ENCODE measurements around the gene CHST8.

Gene CHST8

DNA sequence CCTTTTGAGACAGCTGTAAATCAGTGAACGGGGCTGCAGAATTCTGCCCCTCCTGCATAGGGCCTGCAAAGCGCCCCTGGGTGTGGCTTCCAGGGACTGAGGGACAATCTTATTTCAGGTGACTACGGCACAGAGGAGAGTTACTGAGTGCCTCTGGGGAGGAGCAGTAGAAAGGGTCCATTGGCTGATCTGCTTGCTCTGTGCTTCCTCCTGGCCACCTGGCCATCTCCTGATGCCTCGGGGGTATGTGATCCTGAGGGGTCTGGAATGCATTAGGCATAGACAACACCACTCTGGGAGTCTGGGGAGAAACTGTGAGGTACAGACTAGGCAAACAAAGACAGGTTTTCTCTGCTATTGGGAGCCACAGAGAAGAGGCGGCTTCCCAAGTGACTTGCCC, 177.7 kb downstream of the CHST8 start:
- H3K4me3 ChIP-seq (replicated peaks; ENCODE audit: low read depth, low read length) = no peak overlapping the region
- TF ChIP-seq, protein P1, sequence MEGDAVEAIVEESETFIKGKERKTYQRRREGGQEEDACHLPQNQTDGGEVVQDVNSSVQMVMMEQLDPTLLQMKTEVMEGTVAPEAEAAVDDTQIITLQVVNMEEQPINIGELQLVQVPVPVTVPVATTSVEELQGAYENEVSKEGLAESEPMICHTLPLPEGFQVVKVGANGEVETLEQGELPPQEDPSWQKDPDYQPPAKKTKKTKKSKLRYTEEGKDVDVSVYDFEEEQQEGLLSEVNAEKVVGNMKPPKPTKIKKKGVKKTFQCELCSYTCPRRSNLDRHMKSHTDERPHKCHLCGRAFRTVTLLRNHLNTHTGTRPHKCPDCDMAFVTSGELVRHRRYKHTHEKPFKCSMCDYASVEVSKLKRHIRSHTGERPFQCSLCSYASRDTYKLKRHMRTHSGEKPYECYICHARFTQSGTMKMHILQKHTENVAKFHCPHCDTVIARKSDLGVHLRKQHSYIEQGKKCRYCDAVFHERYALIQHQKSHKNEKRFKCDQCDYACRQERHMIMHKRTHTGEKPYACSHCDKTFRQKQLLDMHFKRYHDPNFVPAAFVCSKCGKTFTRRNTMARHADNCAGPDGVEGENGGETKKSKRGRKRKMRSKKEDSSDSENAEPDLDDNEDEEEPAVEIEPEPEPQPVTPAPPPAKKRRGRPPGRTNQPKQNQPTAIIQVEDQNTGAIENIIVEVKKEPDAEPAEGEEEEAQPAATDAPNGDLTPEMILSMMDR (IDR thresholded peaks at IDR 0.05; ENCODE audit: low read depth, low read length, missing control alignments) = no peak
- DNase-seq (ENCODE audit: extremely low read depth, low read depth) = no peak

DNA sequence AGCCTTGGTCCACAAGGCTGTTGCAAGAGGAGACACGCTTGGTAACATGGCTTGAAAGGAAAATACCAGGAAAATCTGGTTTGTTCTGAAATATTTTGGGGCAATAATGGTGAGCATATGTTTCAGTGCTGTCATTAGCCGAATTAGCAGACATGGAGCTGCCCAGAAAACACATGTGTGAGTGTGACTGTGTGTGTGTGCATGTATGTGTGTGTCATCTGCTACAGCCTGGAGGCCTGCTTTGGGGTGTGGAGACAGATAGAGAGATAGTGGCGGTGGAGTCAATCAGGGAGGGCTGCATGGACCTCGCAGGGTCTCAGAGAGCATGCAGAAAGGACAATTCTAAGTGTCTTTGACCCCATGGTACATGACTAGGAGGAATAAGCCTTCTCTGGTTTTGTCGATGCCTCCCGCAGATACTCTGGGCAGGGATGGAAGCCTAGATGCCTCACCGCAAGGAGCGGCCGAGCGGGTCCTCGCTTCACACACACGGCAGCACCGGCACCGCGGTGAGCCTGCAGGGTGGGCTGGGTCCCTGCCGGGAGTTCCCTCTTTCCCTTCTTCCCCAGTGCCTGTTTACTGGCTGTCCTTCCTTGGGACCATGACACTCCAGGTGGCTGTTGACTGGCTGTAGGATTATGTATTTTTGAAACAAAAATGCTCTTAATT, 178.4 kb downstream of the CHST8 start:
- no peak for DNase-seq (ENCODE audit: extremely low read depth, low read depth)
- TF ChIP-seq, protein P1 (IDR thresholded peaks at IDR 0.05; ENCODE audit: low read depth, low read length, missing control alignments) = no peak

DNA sequence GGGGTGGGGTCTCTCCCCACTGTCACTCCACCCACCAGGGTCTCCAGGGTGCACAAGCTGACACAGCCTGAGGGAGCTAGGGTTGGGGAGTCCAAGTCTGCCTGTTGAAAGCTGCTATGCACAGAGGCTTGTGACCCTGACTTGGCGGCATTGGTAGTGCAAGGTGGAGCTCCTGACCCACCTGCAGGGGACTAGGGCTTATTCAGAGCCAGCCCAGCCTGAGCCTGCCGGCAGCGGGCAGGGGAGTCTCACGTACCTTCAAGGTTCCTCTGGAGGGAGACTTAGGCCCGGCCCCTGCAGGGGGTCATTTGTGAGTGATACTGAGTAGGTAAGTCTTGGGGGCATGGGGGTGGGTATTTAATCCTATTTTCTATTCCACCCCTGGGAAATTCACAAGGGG, 179.7 kb downstream of the CHST8 start:
- TF ChIP-seq, protein P1 (IDR thresholded peaks at IDR 0.05; ENCODE audit: low read depth, low read length, missing control alignments) = no peak
- no peak for DNase-seq (ENCODE audit: extremely low read depth, low read depth)
- no peak overlapping the region for H3K4me3 ChIP-seq (replicated peaks; ENCODE audit: low read depth, low read length)

More for the DNA sequence above, 178.4 kb downstream of the CHST8 start:
- no peak overlapping the region for H3K4me3 ChIP-seq (replicated peaks; ENCODE audit: low read depth, low read length)

DNA sequence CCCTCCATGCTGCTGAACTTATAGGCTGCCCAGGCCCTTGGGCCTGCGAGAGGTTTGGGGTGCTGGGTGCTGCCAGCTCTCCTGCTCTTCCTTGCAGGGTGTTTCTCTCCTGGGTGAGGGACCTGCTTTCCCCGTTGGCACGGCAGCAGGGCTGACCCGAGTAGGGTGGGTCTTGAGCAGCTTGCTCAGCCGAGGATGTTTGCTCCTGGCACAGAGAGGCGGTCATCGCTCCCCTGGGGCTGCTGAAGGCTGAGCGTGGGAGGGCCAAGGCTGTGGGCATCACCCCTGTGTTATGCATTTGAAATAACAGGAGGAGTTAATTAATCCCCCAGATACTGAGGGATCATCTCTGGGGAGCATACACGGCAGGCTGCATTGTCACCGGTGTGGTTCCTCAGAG, 180.2 kb downstream of the CHST8 start:
- DNase-seq (ENCODE audit: extremely low read depth, low read depth) = no peak
- TF ChIP-seq, protein P1 (IDR thresholded peaks at IDR 0.05; ENCODE audit: low read depth, low read length, missing control alignments) = no peak

DNA sequence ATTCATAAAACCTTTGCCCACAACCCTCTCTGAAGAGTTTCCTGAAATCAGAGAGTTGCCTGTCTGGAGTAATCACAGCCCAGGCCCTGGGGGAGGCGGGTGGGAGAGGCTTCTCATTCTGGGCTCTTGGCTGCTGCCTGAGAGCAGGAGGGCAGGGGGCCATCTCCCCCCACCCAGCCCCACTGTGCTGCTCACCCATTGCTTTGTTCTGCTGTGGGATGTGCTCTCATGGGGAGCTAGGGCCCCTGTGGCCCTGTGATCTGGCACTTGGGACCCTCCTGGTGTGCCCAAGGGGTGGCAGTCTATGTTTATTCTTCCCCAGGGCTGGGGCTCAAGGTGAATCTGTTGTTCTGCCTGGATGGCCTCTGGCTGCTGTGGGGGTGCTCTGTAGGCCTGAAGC, 181.0 kb downstream of the CHST8 start:
- DNase-seq (ENCODE audit: extremely low read depth, low read depth) = no peak
- H3K4me3 ChIP-seq (replicated peaks; ENCODE audit: low read depth, low read length) = no peak overlapping the region
- TF ChIP-seq, protein P1 (IDR thresholded peaks at IDR 0.05; ENCODE audit: low read depth, low read length, missing control alignments) = no peak

More for the DNA sequence above, 180.2 kb downstream of the CHST8 start:
- no peak overlapping the region for H3K4me3 ChIP-seq (replicated peaks; ENCODE audit: low read depth, low read length)

DNA sequence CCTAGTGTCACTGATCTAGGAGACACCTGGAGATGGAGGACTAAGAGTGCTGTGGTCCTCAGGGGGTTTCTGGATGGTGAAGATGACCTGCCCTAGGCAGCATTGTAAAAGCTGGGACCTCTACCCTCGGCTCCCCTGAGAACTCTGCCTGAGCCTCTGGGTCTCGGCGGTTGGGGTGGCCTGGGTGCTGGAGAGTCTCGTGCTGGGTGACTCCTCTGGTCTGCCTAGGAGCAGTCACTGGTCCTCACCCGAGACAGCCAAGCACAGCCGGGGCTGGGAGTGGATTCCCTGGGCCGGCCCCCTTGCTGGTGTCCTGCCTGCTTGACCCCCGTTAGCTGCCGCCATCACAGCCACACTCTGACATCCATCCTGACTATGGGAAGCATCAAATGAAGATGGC, 181.6 kb downstream of the CHST8 start:
- TF ChIP-seq, protein P1 (IDR thresholded peaks at IDR 0.05; ENCODE audit: low read depth, low read length, missing control alignments) = no peak
- DNase-seq (ENCODE audit: extremely low read depth, low read depth) = no peak
- no peak overlapping the region for H3K4me3 ChIP-seq (replicated peaks; ENCODE audit: low read depth, low read length)

Data from HFF-Myc (cell line).